Upper lobe of left lung (tissue), 4 donors: Measurements from ENCODE around the gene PLEKHG2.

Experiments
- EP300 ChIP-seq, 4 donors: sonication (generic); formaldehyde crosslinking; IDR thresholded peaks; one replicate each; pipeline ENCODE4 v1.5.1; 2017; ENCODE audit warnings: antibody characterized with exemption in 4 of 4, control low read depth in 2 of 4
- POLR2A ChIP-seq, 4 donors: fragments of 450-650 bp; IDR thresholded peaks; one replicate each; pipeline ENCODE4 v1.5.1; 2016 to 2017; ENCODE audit warnings: antibody characterized with exemption in 4 of 4, mild to moderate bottlenecking in 2 of 4
- POLR2AphosphoS5 ChIP-seq, 2 donors: sonication (generic); formaldehyde crosslinking; IDR thresholded peaks; one replicate each; pipeline ENCODE4 v1.5.1; 2017; ENCODE audit warnings: antibody characterized with exemption in 2 of 2
- TF ChIP-seq, protein P1 (sequence below), 6 experiments: fragments of 450-650 bp in 4 of 6; fragments of 200-600 bp in 2 of 6; sonication (generic) in 2 of 6; IDR thresholded peaks; one replicate each; pipeline ENCODE4 v1.5.1; 2016 to 2019; ENCODE audit warnings: antibody characterized with exemption in 6 of 6

DNA sequence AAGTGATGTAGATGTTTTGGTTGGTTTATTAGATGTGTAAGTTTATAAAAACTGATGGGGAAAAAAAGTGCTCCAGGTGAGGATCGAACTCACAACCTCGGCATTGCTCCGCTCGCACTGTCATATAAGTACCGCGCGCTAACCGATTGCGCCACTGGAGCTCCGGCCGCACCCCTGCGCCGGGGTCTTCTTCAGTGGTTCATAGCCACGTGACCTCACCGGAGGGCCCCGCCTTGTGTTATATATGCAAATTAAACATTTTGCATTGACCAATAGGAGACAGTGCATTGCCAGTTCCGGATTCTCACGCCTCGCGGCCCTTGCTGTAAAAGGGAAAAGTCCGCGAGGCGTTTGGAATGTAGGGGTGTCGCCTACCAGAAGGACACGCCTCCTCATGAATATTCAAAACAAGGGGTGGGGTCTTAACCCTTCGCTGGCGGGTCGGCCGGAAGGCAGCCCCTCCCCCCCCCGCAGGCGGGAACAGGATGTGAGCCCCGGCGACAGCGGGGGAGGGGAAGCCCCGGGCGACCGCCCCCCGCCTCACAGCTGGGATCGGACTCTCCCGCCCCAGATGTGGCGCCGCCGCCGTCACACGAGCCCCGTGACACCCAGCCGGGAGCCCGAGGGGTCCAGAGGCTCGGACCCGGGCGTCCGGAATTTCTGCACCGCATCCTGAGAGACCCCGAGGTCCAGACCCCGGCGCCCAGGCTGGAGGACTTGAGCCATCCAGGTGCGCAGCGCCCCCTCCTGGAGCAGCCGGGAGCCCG, at the start of gene PLEKHG2:
- TF ChIP-seq, protein P1, sequence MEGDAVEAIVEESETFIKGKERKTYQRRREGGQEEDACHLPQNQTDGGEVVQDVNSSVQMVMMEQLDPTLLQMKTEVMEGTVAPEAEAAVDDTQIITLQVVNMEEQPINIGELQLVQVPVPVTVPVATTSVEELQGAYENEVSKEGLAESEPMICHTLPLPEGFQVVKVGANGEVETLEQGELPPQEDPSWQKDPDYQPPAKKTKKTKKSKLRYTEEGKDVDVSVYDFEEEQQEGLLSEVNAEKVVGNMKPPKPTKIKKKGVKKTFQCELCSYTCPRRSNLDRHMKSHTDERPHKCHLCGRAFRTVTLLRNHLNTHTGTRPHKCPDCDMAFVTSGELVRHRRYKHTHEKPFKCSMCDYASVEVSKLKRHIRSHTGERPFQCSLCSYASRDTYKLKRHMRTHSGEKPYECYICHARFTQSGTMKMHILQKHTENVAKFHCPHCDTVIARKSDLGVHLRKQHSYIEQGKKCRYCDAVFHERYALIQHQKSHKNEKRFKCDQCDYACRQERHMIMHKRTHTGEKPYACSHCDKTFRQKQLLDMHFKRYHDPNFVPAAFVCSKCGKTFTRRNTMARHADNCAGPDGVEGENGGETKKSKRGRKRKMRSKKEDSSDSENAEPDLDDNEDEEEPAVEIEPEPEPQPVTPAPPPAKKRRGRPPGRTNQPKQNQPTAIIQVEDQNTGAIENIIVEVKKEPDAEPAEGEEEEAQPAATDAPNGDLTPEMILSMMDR (IDR thresholded peaks at IDR 0.05), result peak; percentile 79 to 94 (median 91)
- peak in 1 of 4 donors; percentile 57 for TF ChIP-seq EP300 (IDR thresholded peaks at IDR 0.05)
- peak; percentile 61 to 100 (median 88) for TF ChIP-seq POLR2A (IDR thresholded peaks at IDR 0.05)
- TF ChIP-seq POLR2AphosphoS5 (IDR thresholded peaks at IDR 0.05), result peak; percentile 89 to 99
